Measurements from ENCODE around the gene SLC15A2.
"Not testable (repeated sequence)": the region's sequence is repeated elsewhere in the genome, so short reads cannot be mapped to it uniquely, and the experiment has no call there.

The SLC15A2 gene

GRCh38 chr3:121894301-121894990, at the start of gene SLC15A2:
SLC15A2 (plus strand) TSS chr3:121894401; CDS start chr3:121894477, 76 bp downstream.
- no peak for DNase-seq (ENCODE audit: low read depth)

- DNase-seq (ENCODE audit: low read depth): no peak
Measured at GRCh38 chr3:121844892-121845291, 49.3 kb upstream of the SLC15A2 start.

- no peak for DNase-seq (ENCODE audit: low read depth)
Measured at GRCh38 chr3:121852256-121852655, 41.9 kb upstream of the SLC15A2 start.

GRCh38 chr3:121855555-121855954, 38.6 kb upstream of the SLC15A2 start:
- no peak for DNase-seq (ENCODE audit: low read depth)

GRCh38 chr3:121857778-121858177, 36.4 kb upstream of the SLC15A2 start:
- not testable (repeated sequence) for DNase-seq (ENCODE audit: low read depth)

GRCh38 chr3:121863247-121863646, 31.0 kb upstream of the SLC15A2 start:
- DNase-seq (ENCODE audit: low read depth): not testable (repeated sequence)

GRCh38 chr3:121863801-121864200, 30.4 kb upstream of the SLC15A2 start:
- DNase-seq (ENCODE audit: low read depth): no peak

- no peak for DNase-seq (ENCODE audit: low read depth)
Measured at GRCh38 chr3:121869736-121870135, 24.5 kb upstream of the SLC15A2 start.

- DNase-seq (ENCODE audit: low read depth): no peak
Measured at GRCh38 chr3:121870717-121871116, 23.5 kb upstream of the SLC15A2 start.

GRCh38 chr3:121871430-121871829, 22.8 kb upstream of the SLC15A2 start:
- DNase-seq (ENCODE audit: low read depth): no peak

- no peak for DNase-seq (ENCODE audit: low read depth)
Measured at GRCh38 chr3:121878411-121878810, 15.8 kb upstream of the SLC15A2 start.

GRCh38 chr3:121883507-121883906, 10.7 kb upstream of the SLC15A2 start:
- DNase-seq (ENCODE audit: low read depth): no peak

- no peak for DNase-seq (ENCODE audit: low read depth)
Measured at GRCh38 chr3:121885386-121885785, 8.8 kb upstream of the SLC15A2 start.

GRCh38 chr3:121895121-121895520, 920 bp downstream of the SLC15A2 start:
- no peak for DNase-seq (ENCODE audit: low read depth)

- DNase-seq (ENCODE audit: low read depth): no peak
Measured at GRCh38 chr3:121895736-121896135, 1.5 kb downstream of the SLC15A2 start.

GRCh38 chr3:121896823-121897222, 2.6 kb downstream of the SLC15A2 start:
- no peak for DNase-seq (ENCODE audit: low read depth)

GRCh38 chr3:121897296-121897695, 3.1 kb downstream of the SLC15A2 start:
- no peak for DNase-seq (ENCODE audit: low read depth)

- no peak for DNase-seq (ENCODE audit: low read depth)
Measured at GRCh38 chr3:121913305-121913990, 19.2 kb downstream of the SLC15A2 start.

- no peak for DNase-seq (ENCODE audit: low read depth)
Measured at GRCh38 chr3:121914081-121914998, 20.1 kb downstream of the SLC15A2 start.

- DNase-seq (ENCODE audit: low read depth): no peak
Measured at GRCh38 chr3:121916189-121916588, 22.0 kb downstream of the SLC15A2 start.

- no peak for DNase-seq (ENCODE audit: low read depth)
Measured at GRCh38 chr3:121918779-121919483, 24.7 kb downstream of the SLC15A2 start.

GRCh38 chr3:121924734-121925133, 30.5 kb downstream of the SLC15A2 start:
- DNase-seq (ENCODE audit: low read depth): no peak
